PC-3 (cell line): ENCODE data around the gene TANK. TPM values are rescaled to one million over a fixed set of nuclear protein-coding genes. Genes with fewer than 3 reads are reported as not detected.

ENCODE experiments used
- total RNA-seq: library from RNA; depleted of rRNA; stranded (reverse); fragments of >200 nt; gene quantifications from 2 replicates; pipeline ENCODE4 v1.2.3, GENCODE V29; 2014; rRNA removed

Gene TANK
- total RNA-seq, 1 experiment from 2014 or later, result 23.7 TPM

Other genes starting within 250 kb of the TANK start
- 136 and 151 TPM in 2 replicates for gene PSMD14, start 148.0 kb downstream of the TANK start, total RNA-seq